HCT116 (cell line): ENCODE data around the gene NDUFA9. TPM values are rescaled to one million over a fixed set of nuclear protein-coding genes. Genes with fewer than 3 reads are reported as not detected.

Experiments
- ATAC-seq: fragments of 200-7000 bp; cut with Tn5 transposase; 2 replicates; pipeline ENCODE4 v1.9.1; 2020; ENCODE audit warnings: mild to moderate bottlenecking, moderate library complexity
- BruUV-seq: library from RNA; stranded (reverse); fragments of 400-500 nt; replicated peaks from 2 replicates; lab custom pipeline; 2021; lab: Mats Ljungman, UMichigan
- CTCF ChIA-PET: fragments of 300-600 bp; sonication (Branson Sonifier 250); formaldehyde crosslinking; loops from one replicate; lab custom pipeline; 2021; ENCODE audit warnings: antibody characterized with exemption; lab: Charles Lee
- POLR2A ChIA-PET: fragments of 300-600, 350-600 bp; sonication (Branson Sonifier 250); formaldehyde crosslinking; loops from one replicate; lab custom pipeline; 2021; ENCODE audit warnings: antibody characterized with exemption; lab: Charles Lee
- RAD21 ChIA-PET, 2 experiments: fragments of 300-600 bp; sonication (Branson Sonifier 250); formaldehyde crosslinking; loops; one replicate each; lab custom pipeline; 2023; ENCODE audit warnings: low total read pairs in 2 of 2; ENCODE audit not compliant: uncharacterized antibody in 2 of 2, unreplicated experiment in 2 of 2, low non-redundant PET in 1 of 2; lab: Charles Lee
- DNase-seq: peaks from one replicate; pipeline ENCODE4 v3.0.0-alpha.2; 2010; ENCODE audit warnings: low read depth, low spot score
- H2AFZ ChIP-seq: fragments of 200-600 bp; shearing (Covaris generic), sonication (generic); 2 replicates; pipeline ENCODE4 v1.6.1; 2017; ENCODE audit warnings: low read depth, mixed run types, mixed read lengths, antibody characterized with exemption, low read length; ENCODE audit not compliant: poor library complexity, severe bottlenecking
- H3K27ac ChIP-seq: 2 replicates; pipeline ENCODE4 v1.5.1; 2012; ENCODE audit warnings: low read depth, low read length
- H3K27me3 ChIP-seq: fragments of 200-600 bp; sonication (generic); 2 replicates; pipeline ENCODE4 v1.6.1; 2016; ENCODE audit warnings: mixed run types, low read length, mixed read lengths; ENCODE audit not compliant: insufficient read depth
- H3K36me3 ChIP-seq, 2 experiments: fragments of 200-500 bp in 1 of 2; fragments of 200-600 bp in 1 of 2; sonication (Bioruptor generic) in 1 of 2; sonication (generic) in 1 of 2; 2 replicates each; pipeline versions ENCODE4 v1.5.1 to v1.6.1; 2014 to 2016; ENCODE audit warnings: low read length in 2 of 2, inconsistent platforms in 1 of 2, mixed read lengths in 1 of 2, mixed run types in 1 of 2; ENCODE audit not compliant: insufficient read depth in 2 of 2, control insufficient read depth in 1 of 2
- H3K4me1 ChIP-seq, 2 experiments: fragments of 200-600 bp in 1 of 2; sonication (generic) in 1 of 2; 2 replicates each; pipeline versions ENCODE4 v1.5.1 to v1.6.1; 2012 to 2017; ENCODE audit warnings: low read length in 2 of 2, inconsistent platforms in 1 of 2, mild to moderate bottlenecking in 1 of 2, mixed read lengths in 1 of 2, mixed run types in 1 of 2, moderate library complexity in 1 of 2; ENCODE audit not compliant: insufficient read depth in 2 of 2, control insufficient read depth in 1 of 2
- H3K4me2 ChIP-seq: fragments of 200-600 bp; sonication (generic); 2 replicates; pipeline ENCODE4 v1.6.1; 2017; ENCODE audit warnings: mixed run types, low read length, mixed read lengths
- H3K4me3 ChIP-seq, 2 experiments: fragments of 200-600 bp in 1 of 2; sonication (generic) in 1 of 2; replicated peaks in 1 of 2; 2 replicates each; pipeline ENCODE4 v1.5.1; 2011 to 2016; ENCODE audit warnings: low read length in 2 of 2, control low read depth in 1 of 2, low read depth in 1 of 2, mild to moderate bottlenecking in 1 of 2, mixed read lengths in 1 of 2, mixed run types in 1 of 2
- H3K79me2 ChIP-seq: fragments of 200-600 bp; sonication (generic); 2 replicates; pipeline ENCODE4 v1.6.1; 2017; ENCODE audit warnings: mild to moderate bottlenecking, mixed run types, low read length, moderate library complexity, mixed read lengths; ENCODE audit not compliant: insufficient read depth
- H3K9ac ChIP-seq: fragments of 200-600 bp; sonication (generic); 2 replicates; pipeline ENCODE4 v1.6.1; 2016; ENCODE audit warnings: low read length, mixed read lengths
- H3K9me2 ChIP-seq: fragments of 200-600 bp; sonication (generic), shearing (Covaris generic); 2 replicates; pipeline ENCODE4 v1.6.1; 2017; ENCODE audit warnings: mixed run types, mild to moderate bottlenecking, moderate library complexity; ENCODE audit not compliant: insufficient read depth
- H3K9me3 ChIP-seq, 2 experiments: fragments of 200-500 bp in 1 of 2; fragments of 200-600 bp in 1 of 2; sonication (Bioruptor generic) in 1 of 2; sonication (generic) in 1 of 2; 2 replicates each; pipeline ENCODE4 v1.6.1; 2014 to 2017; ENCODE audit warnings: low read length in 2 of 2, mixed read lengths in 2 of 2, inconsistent platforms in 1 of 2, low read depth in 1 of 2, mild to moderate bottlenecking in 1 of 2, mixed run types in 1 of 2, moderate library complexity in 1 of 2; ENCODE audit not compliant: control insufficient read depth in 1 of 2, insufficient read depth in 1 of 2
- H4K20me1 ChIP-seq: fragments of 200-600 bp; sonication (generic), shearing (Covaris generic); 2 replicates; pipeline ENCODE4 v1.6.1; 2017; ENCODE audit warnings: mixed run types, mild to moderate bottlenecking, moderate library complexity; ENCODE audit not compliant: insufficient read depth
- CBX3 ChIP-seq: IDR thresholded peaks from 2 replicates; pipeline ENCODE4 v1.6.1; 2012; ENCODE audit warnings: low read depth
- CEBPB ChIP-seq: IDR thresholded peaks from 2 replicates; pipeline ENCODE4 v1.6.1; 2012; ENCODE audit warnings: low read depth
- EGR1 ChIP-seq: IDR thresholded peaks from 2 replicates; pipeline ENCODE4 v1.6.1; 2012; ENCODE audit warnings: low read depth
- ELF1 ChIP-seq: IDR thresholded peaks from 2 replicates; pipeline ENCODE4 v1.6.1; 2012; ENCODE audit warnings: low read depth, borderline replicate concordance
- EZH2 ChIP-seq: fragments of 200-600 bp; sonication (generic); IDR thresholded peaks from 2 replicates; pipeline ENCODE4 v1.6.1; 2017; ENCODE audit warnings: antibody characterized with exemption, mixed run types
- FOSL1 ChIP-seq: IDR thresholded peaks from 2 replicates; pipeline ENCODE4 v1.6.1; 2012; ENCODE audit warnings: low read depth
- JUND ChIP-seq: IDR thresholded peaks from 2 replicates; pipeline ENCODE4 v1.6.1; 2012
- YY1 ChIP-seq: IDR thresholded peaks from 2 replicates; pipeline ENCODE4 v1.6.1; 2011; ENCODE audit warnings: low read length, low read depth, moderate library complexity, mild to moderate bottlenecking; ENCODE audit not compliant: insufficient replicate concordance; ENCODE audit errors: extremely low read depth
- ZFX ChIP-seq: fragments of 450-650 bp; IDR thresholded peaks from 2 replicates; pipeline ENCODE4 v1.6.1; 2017
- intact Hi-C: fragments of 100-400 bp; cut with micrococcal nuclease; formaldehyde crosslinking; loops from 2 replicates; pipeline ENCODE4 v1.10.0; 2022
- total RNA-seq: library from RNA; stranded (reverse); gene quantifications from one replicate; pipeline ENCODE4 v1.2.1, GENCODE V29; 2021; ENCODE audit not compliant: unreplicated experiment
- TF ChIP-seq, protein P1 (sequence below), 3 experiments: fragments of 200-600 bp in 1 of 3; sonication (generic) in 1 of 3; IDR thresholded peaks in 2 of 3; conservative IDR thresholded peaks in 1 of 3; 2 replicates each; pipeline ENCODE4 v1.5.1; 2012 to 2017; ENCODE audit warnings: low read depth in 2 of 3, low read length in 2 of 3, antibody characterized with exemption in 1 of 3, borderline replicate concordance in 1 of 3, control low read depth in 1 of 3, mild to moderate bottlenecking in 1 of 3, mixed read lengths in 1 of 3, mixed run types in 1 of 3, moderate library complexity in 1 of 3; ENCODE audit not compliant: insufficient read depth in 1 of 3
- TF ChIP-seq, protein P2 (sequence below): IDR thresholded peaks from 2 replicates; pipeline ENCODE4 v1.6.1; 2012

Gene NDUFA9
- total RNA-seq, 1 experiment from 2014 or later, result 95.4 TPM

DNA sequence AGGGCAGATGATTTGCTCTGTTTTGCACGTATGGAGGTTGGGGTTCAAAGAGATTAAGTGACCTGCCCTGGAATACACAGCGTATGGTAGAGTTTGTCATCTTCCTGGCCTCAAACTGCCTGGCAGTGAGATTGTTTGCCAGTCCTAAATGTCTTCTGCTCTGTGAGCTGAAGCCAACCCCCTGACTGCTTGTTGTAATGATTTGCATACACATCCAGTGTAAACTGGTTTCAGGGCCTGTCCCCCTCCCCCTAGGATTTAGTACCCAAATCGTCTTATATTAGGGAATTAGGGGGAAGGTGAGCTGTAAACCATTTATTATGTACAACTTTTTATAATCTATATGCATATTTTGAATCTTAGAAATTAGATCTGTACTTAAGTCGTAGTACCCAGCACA lies 38.4 kb upstream of the NDUFA9 start:
- intact Hi-C loops, result no loop called here
- Histone ChIP-seq H3K4me1 (peaks cover 2 to 4% of the 10 kb centered on the region in 2 experiments; a peak in 1 of 4 replicates), H3K4me2 (no peak overlapping the region), H3K9me2 (no peaks in the 10 kb centered on the region), H3K79me2 (no peaks in the 10 kb centered on the region; the same call in 1 of the 2 replicates), H3K27me3 (no peaks in the 10 kb centered on the region), H2AFZ (no peak overlapping the region), H3K9me3 (no peaks in the 10 kb centered on the region), H3K9ac (no peak overlapping the region), H3K36me3 (peaks cover 8 to 14% of the 10 kb centered on the region in 2 experiments; a peak in 2 of 4 replicates), H3K27ac (no peak overlapping the region), H3K4me3 (no peak overlapping the region), H4K20me1 (no peaks in the 10 kb centered on the region)
- no peak for ATAC-seq
- DNase-seq, result no peak
- no TSS peak for BruUV-seq
- ChIA-PET POLR2A (no interaction called here), RAD21 (no interaction called here), CTCF (no interaction called here)
- no peak for TF ChIP-seq CEBPB
- TF ChIP-seq EZH2, result no peak
- no peak for TF ChIP-seq CBX3
- no peak for TF ChIP-seq JUND
- no peak for TF ChIP-seq EGR1
- TF ChIP-seq FOSL1, result no peak
- TF ChIP-seq, protein P1, sequence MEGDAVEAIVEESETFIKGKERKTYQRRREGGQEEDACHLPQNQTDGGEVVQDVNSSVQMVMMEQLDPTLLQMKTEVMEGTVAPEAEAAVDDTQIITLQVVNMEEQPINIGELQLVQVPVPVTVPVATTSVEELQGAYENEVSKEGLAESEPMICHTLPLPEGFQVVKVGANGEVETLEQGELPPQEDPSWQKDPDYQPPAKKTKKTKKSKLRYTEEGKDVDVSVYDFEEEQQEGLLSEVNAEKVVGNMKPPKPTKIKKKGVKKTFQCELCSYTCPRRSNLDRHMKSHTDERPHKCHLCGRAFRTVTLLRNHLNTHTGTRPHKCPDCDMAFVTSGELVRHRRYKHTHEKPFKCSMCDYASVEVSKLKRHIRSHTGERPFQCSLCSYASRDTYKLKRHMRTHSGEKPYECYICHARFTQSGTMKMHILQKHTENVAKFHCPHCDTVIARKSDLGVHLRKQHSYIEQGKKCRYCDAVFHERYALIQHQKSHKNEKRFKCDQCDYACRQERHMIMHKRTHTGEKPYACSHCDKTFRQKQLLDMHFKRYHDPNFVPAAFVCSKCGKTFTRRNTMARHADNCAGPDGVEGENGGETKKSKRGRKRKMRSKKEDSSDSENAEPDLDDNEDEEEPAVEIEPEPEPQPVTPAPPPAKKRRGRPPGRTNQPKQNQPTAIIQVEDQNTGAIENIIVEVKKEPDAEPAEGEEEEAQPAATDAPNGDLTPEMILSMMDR (IDR thresholded peaks at IDR 0.05 in 2 of 3, conservative IDR thresholded peaks at IDR 0.05 in 1 of 3; ENCODE audit: borderline replicate concordance in 1 of 3, insufficient read depth in 1 of 3, low read depth in 2 of 3, low read length in 2 of 3), result no peak
- TF ChIP-seq YY1, result no peak

DNA sequence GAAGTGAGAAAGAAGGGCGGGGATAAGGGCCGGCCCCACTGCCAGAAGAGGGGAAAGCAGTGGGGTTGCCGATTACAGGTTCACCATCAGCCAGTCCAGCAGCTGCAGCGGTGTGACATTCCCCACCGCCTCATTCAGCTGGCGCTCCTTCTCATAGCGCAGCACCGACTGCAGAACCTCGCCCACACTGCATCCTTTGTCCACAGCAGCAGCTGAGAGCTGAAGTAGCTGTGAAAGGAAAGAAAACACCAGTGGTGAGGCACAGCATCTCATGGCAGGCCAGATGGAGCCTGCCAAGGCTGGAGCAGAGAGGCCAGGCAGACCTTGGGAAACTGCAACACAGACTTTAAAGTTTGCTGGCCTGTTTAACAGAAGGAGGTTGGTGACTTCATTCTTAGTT lies 33.2 kb upstream of the NDUFA9 start:
- intact Hi-C loops, result no loop called here

More for the DNA sequence above, 33.2 kb upstream of the NDUFA9 start:
- ChIA-PET CTCF (no interaction called here), POLR2A (no interaction called here), RAD21 (no interaction called here)
- ATAC-seq (no peak), DNase-seq (no peak)
- Histone ChIP-seq H3K27ac (no peak overlapping the region), H3K9me2 (no peaks in the 10 kb centered on the region), H3K9ac (no peak overlapping the region), H3K36me3 (peaks cover 6 to 14% of the 10 kb centered on the region in 2 experiments; a peak in 2 of 4 replicates), H3K4me1 (no peaks in the 10 kb centered on the region), H3K4me3 (no peak overlapping the region), H3K79me2 (no peaks in the 10 kb centered on the region), H4K20me1 (no peaks in the 10 kb centered on the region), H2AFZ (no peak overlapping the region), H3K27me3 (no peaks in the 10 kb centered on the region), H3K9me3 (no peaks in the 10 kb centered on the region), H3K4me2 (no peak overlapping the region)
- TF ChIP-seq, protein P2, sequence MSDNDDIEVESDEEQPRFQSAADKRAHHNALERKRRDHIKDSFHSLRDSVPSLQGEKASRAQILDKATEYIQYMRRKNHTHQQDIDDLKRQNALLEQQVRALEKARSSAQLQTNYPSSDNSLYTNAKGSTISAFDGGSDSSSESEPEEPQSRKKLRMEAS, result no peak
- TF ChIP-seq ELF1 (no peak), ZFX (no peak), FOSL1 (no peak)
- BruUV-seq, result no TSS peak
